HEK293 (cell line): ENCODE results near the gene SMC5.

Experiments used
- CTCF ChIA-PET: fragments of 350-600 bp; formaldehyde crosslinking; extraction: SDS; loops from one replicate; lab custom pipeline; 2021; ENCODE audit warnings: antibody characterized with exemption; lab: Yijun Ruan, JAX
- POLR2A ChIA-PET: fragments of 300-600 bp; formaldehyde crosslinking; extraction: SDS; loops from one replicate; lab custom pipeline; 2020; ENCODE audit warnings: antibody characterized with exemption, inconsistent platforms; lab: Yijun Ruan, JAX
- H3K27ac ChIP-seq: fragments of 200-500 bp; sonication (Bioruptor generic); 2 replicates; pipeline ENCODE4 v1.5.1; 2014; ENCODE audit warnings: low read depth, low read length, control low read depth, inconsistent platforms; ENCODE audit errors: extremely low read depth
- H3K36me3 ChIP-seq, 2 experiments: fragments of 200-500 bp in 1 of 2; sonication (Bioruptor generic) in 1 of 2; 1 replicate in 1 of 2; 2 replicates in 1 of 2; pipeline ENCODE4 v1.5.1; 2014 to 2017; ENCODE audit warnings: inconsistent platforms in 2 of 2, low read length in 2 of 2; ENCODE audit not compliant: control insufficient read depth in 2 of 2, insufficient read depth in 1 of 2
- H3K4me1 ChIP-seq: fragments of 200-500 bp; sonication (Bioruptor generic); 2 replicates; pipeline ENCODE4 v1.5.1; 2014; ENCODE audit warnings: mild to moderate bottlenecking, low read length, inconsistent platforms; ENCODE audit not compliant: control insufficient read depth, insufficient read depth
- H3K4me3 ChIP-seq: 2 replicates; pipeline ENCODE4 v1.5.1; 2011; ENCODE audit warnings: low read depth, mild to moderate bottlenecking, control low read depth, low read length, moderate library complexity
- H3K9me3 ChIP-seq: fragments of 200-500 bp; sonication (Bioruptor generic); 2 replicates; pipeline ENCODE4 v1.5.1; 2014; ENCODE audit warnings: low read depth, low read length, inconsistent platforms; ENCODE audit not compliant: control insufficient read depth, insufficient read depth
- KLF1 ChIP-seq: fragments of 450-650 bp; formaldehyde crosslinking; IDR thresholded peaks from 2 replicates; pipeline ENCODE4 v1.5.1; 2016; ENCODE audit warnings: missing biosample characterization, missing genetic modification characterization
- KLF9 ChIP-seq: fragments of 450-650 bp; formaldehyde crosslinking; IDR thresholded peaks from 2 replicates; pipeline ENCODE4 v1.5.1; 2016; ENCODE audit warnings: missing biosample characterization, missing genetic modification characterization, low read depth
- REPIN1 ChIP-seq: fragments of 450-650 bp; formaldehyde crosslinking; IDR thresholded peaks from 2 replicates; pipeline ENCODE4 v1.5.1; 2017; ENCODE audit warnings: missing biosample characterization, missing genetic modification characterization, low read depth
- SP2 ChIP-seq: fragments of 450-650 bp; formaldehyde crosslinking; IDR thresholded peaks from 2 replicates; pipeline ENCODE4 v1.5.1; 2016; ENCODE audit warnings: missing biosample characterization, missing genetic modification characterization
- ZEB2 ChIP-seq: fragments of 450-650 bp; formaldehyde crosslinking; IDR thresholded peaks from 2 replicates; pipeline ENCODE4 v1.5.1; 2016; ENCODE audit warnings: missing biosample characterization, missing genetic modification characterization
- ZIC2 ChIP-seq: fragments of 450-650 bp; formaldehyde crosslinking; IDR thresholded peaks from 2 replicates; pipeline ENCODE4 v1.5.1; 2016; ENCODE audit warnings: missing biosample characterization, missing genetic modification characterization
- ZNF140 ChIP-seq: fragments of 450-650 bp; formaldehyde crosslinking; IDR thresholded peaks from 2 replicates; pipeline ENCODE4 v1.5.1; 2016; ENCODE audit warnings: missing biosample characterization, missing genetic modification characterization
- ZNF146 ChIP-seq: fragments of 450-650 bp; formaldehyde crosslinking; IDR thresholded peaks from 2 replicates; pipeline ENCODE4 v1.5.1; 2016; ENCODE audit warnings: missing biosample characterization, missing genetic modification characterization
- ZNF169 ChIP-seq: fragments of 450-650 bp; formaldehyde crosslinking; IDR thresholded peaks from 2 replicates; pipeline ENCODE4 v1.5.1; 2016; ENCODE audit warnings: missing biosample characterization, missing genetic modification characterization
- ZNF175 ChIP-seq: fragments of 450-650 bp; formaldehyde crosslinking; IDR thresholded peaks from 2 replicates; pipeline ENCODE4 v1.5.1; 2016; ENCODE audit warnings: missing biosample characterization, missing genetic modification characterization
- ZNF202 ChIP-seq: fragments of 450-650 bp; formaldehyde crosslinking; IDR thresholded peaks from 2 replicates; pipeline ENCODE4 v1.5.1; 2016; ENCODE audit warnings: missing biosample characterization, missing genetic modification characterization, borderline replicate concordance
- ZNF223 ChIP-seq: fragments of 450-650 bp; formaldehyde crosslinking; IDR thresholded peaks from 2 replicates; pipeline ENCODE4 v1.5.1; 2016; ENCODE audit warnings: missing biosample characterization, missing genetic modification characterization
- ZNF266 ChIP-seq: fragments of 450-650 bp; formaldehyde crosslinking; IDR thresholded peaks from 2 replicates; pipeline ENCODE4 v1.5.1; 2016; ENCODE audit warnings: missing biosample characterization, missing genetic modification characterization, low read depth
- ZNF292 ChIP-seq: fragments of 450-650 bp; formaldehyde crosslinking; IDR thresholded peaks from 2 replicates; pipeline ENCODE4 v1.5.1; 2016; ENCODE audit warnings: low read depth, missing biosample characterization, missing genetic modification characterization, borderline replicate concordance
- ZNF394 ChIP-seq: fragments of 450-650 bp; formaldehyde crosslinking; IDR thresholded peaks from 2 replicates; pipeline ENCODE4 v1.5.1; 2016; ENCODE audit warnings: missing biosample characterization, missing genetic modification characterization, mild to moderate bottlenecking, moderate library complexity, borderline replicate concordance
- ZNF510 ChIP-seq: fragments of 450-650 bp; formaldehyde crosslinking; IDR thresholded peaks from 2 replicates; pipeline ENCODE4 v1.5.1; 2018; ENCODE audit warnings: mild to moderate bottlenecking, missing genetic modification characterization, missing biosample characterization; ENCODE audit not compliant: insufficient replicate concordance
- ZNF571 ChIP-seq: fragments of 450-650 bp; formaldehyde crosslinking; IDR thresholded peaks from 2 replicates; pipeline ENCODE4 v1.5.0; 2017; ENCODE audit warnings: missing biosample characterization, missing genetic modification characterization
- ZNF585B ChIP-seq: fragments of 450-650 bp; formaldehyde crosslinking; IDR thresholded peaks from 2 replicates; pipeline ENCODE4 v1.5.1; 2016; ENCODE audit warnings: missing biosample characterization, missing genetic modification characterization
- ZNF623 ChIP-seq: fragments of 450-650 bp; formaldehyde crosslinking; IDR thresholded peaks from 2 replicates; pipeline ENCODE4 v1.5.1; 2016; ENCODE audit warnings: missing biosample characterization, missing genetic modification characterization
- ZNF629 ChIP-seq: fragments of 450-650 bp; formaldehyde crosslinking; IDR thresholded peaks from 2 replicates; pipeline ENCODE4 v1.5.1; 2017; ENCODE audit warnings: missing biosample characterization, missing genetic modification characterization
- ZNF654 ChIP-seq: fragments of 450-650 bp; formaldehyde crosslinking; IDR thresholded peaks from 2 replicates; pipeline ENCODE4 v1.5.1; 2016; ENCODE audit warnings: low read depth, missing biosample characterization, missing genetic modification characterization
- TF ChIP-seq, protein P1 (sequence below): fragments of 450-650 bp; formaldehyde crosslinking; IDR thresholded peaks from 2 replicates; pipeline ENCODE4 v1.5.1; 2017; ENCODE audit warnings: missing biosample characterization, missing genetic modification characterization
- TF ChIP-seq, protein P2 (sequence below): fragments of 450-650 bp; formaldehyde crosslinking; IDR thresholded peaks from 2 replicates; pipeline ENCODE4 v1.5.1; 2016; ENCODE audit warnings: missing biosample characterization, missing genetic modification characterization
- TF ChIP-seq, protein P3 (sequence below): fragments of 450-650 bp; formaldehyde crosslinking; IDR thresholded peaks from 2 replicates; pipeline ENCODE4 v1.5.1; 2016; ENCODE audit warnings: missing biosample characterization, missing genetic modification characterization
- TF ChIP-seq, protein P4 (sequence below): fragments of 450-650 bp; formaldehyde crosslinking; IDR thresholded peaks from 2 replicates; pipeline ENCODE4 v1.5.1; 2016; ENCODE audit warnings: missing biosample characterization, missing genetic modification characterization
- TF ChIP-seq, protein P5 (sequence below): fragments of 450-650 bp; formaldehyde crosslinking; IDR thresholded peaks from 2 replicates; pipeline ENCODE4 v1.5.1; 2016; ENCODE audit warnings: missing biosample characterization, missing genetic modification characterization
- TF ChIP-seq, protein P6 (sequence below): fragments of 450-650 bp; formaldehyde crosslinking; IDR thresholded peaks from 2 replicates; pipeline ENCODE4 v1.5.1; 2016; ENCODE audit warnings: missing biosample characterization, missing genetic modification characterization

The SMC5 gene

DNA sequence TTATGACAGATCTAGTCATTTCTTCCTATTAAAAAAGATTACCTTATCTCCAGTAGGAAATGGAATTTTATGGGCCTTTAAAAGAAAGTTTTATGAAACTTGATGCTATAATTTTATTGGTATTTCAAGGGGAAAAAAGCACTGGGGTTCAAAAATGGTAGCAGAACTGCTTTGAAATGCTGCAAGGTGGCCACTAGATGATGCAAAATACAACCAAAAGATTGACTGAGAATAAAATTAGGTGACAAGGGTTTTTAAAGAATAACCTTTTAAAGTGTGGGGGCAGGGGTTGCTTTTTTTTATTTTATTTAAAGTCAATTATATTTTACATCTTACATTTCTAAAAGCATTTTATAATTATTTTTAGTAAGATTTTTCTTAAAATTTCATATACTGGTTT lies 94.0 kb downstream of the SMC5 start:
- ChIA-PET POLR2A (interaction anchor here (1.1 kb wide), 1 partner anchor 28 kb away, joined by 4 read pairs; no protein-coding TSS in a partner anchor), CTCF (interaction anchor here (0.8 to 1.9 kb wide), 2 partner anchors 157 to 249 kb away, joined by 5 to 11 read pairs; no protein-coding TSS in a partner anchor)
- Histone ChIP-seq H3K27ac (no peak overlapping the region), H3K4me1 (no peaks in the 10 kb centered on the region), H3K9me3 (no peaks in the 10 kb centered on the region), H3K4me3 (no peak overlapping the region), H3K36me3 (peaks cover 9 to 50% of the 10 kb centered on the region in 2 experiments)
- TF ChIP-seq ZNF654 (tag by site-specific recombination) (peak; percentile 30; the same call in 1 of the 2 replicates), ZNF571 (tag by site-specific recombination) (no peak), ZNF510 (tag by site-specific recombination) (no peak), ZNF394 (tag by site-specific recombination) (no peak), REPIN1 (tag by site-specific recombination) (no peak), ZNF292 (no peak), ZNF623 (tag by site-specific recombination) (no peak), ZNF629 (tag by site-specific recombination) (no peak), ZNF202 (no peak), ZIC2 (tag by site-specific recombination) (no peak), ZNF140 (tag by site-specific recombination) (no peak), ZNF175 (tag by site-specific recombination) (no peak), ZNF266 (tag by site-specific recombination) (no peak), ZEB2 (no peak)
- TF ChIP-seq, protein P1, sequence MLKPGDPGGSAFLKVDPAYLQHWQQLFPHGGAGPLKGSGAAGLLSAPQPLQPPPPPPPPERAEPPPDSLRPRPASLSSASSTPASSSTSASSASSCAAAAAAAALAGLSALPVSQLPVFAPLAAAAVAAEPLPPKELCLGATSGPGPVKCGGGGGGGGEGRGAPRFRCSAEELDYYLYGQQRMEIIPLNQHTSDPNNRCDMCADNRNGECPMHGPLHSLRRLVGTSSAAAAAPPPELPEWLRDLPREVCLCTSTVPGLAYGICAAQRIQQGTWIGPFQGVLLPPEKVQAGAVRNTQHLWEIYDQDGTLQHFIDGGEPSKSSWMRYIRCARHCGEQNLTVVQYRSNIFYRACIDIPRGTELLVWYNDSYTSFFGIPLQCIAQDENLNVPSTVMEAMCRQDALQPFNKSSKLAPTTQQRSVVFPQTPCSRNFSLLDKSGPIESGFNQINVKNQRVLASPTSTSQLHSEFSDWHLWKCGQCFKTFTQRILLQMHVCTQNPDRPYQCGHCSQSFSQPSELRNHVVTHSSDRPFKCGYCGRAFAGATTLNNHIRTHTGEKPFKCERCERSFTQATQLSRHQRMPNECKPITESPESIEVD (tag by site-specific recombination), result 0 out of 2 replicates have a peak, but pooled peaks have one; percentile 8
- TF ChIP-seq, protein P2, sequence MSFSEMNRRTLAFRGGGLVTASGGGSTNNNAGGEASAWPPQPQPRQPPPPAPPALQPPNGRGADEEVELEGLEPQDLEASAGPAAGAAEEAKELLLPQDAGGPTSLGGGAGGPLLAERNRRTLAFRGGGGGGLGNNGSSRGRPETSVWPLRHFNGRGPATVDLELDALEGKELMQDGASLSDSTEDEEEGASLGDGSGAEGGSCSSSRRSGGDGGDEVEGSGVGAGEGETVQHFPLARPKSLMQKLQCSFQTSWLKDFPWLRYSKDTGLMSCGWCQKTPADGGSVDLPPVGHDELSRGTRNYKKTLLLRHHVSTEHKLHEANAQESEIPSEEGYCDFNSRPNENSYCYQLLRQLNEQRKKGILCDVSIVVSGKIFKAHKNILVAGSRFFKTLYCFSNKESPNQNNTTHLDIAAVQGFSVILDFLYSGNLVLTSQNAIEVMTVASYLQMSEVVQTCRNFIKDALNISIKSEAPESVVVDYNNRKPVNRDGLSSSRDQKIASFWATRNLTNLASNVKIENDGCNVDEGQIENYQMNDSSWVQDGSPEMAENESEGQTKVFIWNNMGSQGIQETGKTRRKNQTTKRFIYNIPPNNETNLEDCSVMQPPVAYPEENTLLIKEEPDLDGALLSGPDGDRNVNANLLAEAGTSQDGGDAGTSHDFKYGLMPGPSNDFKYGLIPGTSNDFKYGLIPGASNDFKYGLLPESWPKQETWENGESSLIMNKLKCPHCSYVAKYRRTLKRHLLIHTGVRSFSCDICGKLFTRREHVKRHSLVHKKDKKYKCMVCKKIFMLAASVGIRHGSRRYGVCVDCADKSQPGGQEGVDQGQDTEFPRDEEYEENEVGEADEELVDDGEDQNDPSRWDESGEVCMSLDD, result no peak
- TF ChIP-seq, protein P3, sequence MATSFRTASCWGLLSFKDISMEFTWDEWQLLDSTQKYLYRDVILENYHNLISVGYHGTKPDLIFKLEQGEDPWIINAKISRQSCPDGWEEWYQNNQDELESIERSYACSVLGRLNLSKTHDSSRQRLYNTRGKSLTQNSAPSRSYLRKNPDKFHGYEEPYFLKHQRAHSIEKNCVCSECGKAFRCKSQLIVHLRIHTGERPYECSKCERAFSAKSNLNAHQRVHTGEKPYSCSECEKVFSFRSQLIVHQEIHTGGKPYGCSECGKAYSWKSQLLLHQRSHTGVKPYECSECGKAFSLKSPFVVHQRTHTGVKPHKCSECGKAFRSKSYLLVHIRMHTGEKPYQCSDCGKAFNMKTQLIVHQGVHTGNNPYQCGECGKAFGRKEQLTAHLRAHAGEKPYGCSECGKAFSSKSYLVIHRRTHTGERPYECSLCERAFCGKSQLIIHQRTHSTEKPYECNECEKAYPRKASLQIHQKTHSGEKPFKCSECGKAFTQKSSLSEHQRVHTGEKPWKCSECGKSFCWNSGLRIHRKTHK, result no peak
- TF ChIP-seq, protein P4, sequence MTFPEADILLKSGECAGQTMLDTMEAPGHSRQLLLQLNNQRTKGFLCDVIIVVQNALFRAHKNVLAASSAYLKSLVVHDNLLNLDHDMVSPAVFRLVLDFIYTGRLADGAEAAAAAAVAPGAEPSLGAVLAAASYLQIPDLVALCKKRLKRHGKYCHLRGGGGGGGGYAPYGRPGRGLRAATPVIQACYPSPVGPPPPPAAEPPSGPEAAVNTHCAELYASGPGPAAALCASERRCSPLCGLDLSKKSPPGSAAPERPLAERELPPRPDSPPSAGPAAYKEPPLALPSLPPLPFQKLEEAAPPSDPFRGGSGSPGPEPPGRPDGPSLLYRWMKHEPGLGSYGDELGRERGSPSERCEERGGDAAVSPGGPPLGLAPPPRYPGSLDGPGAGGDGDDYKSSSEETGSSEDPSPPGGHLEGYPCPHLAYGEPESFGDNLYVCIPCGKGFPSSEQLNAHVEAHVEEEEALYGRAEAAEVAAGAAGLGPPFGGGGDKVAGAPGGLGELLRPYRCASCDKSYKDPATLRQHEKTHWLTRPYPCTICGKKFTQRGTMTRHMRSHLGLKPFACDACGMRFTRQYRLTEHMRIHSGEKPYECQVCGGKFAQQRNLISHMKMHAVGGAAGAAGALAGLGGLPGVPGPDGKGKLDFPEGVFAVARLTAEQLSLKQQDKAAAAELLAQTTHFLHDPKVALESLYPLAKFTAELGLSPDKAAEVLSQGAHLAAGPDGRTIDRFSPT (tag by site-specific recombination), result no peak

DNA sequence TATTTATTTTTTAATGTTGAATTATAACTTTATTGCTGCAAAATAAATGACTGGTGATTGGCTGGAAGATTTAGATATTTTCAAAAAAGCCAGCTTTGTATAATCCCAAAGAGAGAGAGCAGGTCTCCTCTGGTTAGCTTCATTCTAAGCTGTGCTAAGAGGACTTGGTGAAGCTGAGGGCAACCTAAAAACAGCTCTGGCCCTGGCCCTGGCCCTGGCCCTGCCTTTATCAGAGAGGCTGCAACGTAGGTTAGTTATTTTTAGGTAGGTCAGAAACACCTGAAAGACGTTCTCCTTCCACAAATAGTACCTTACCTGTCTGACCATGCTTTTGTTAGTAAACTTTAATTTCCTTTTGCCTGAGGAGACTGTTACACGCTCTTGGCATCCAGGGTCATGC lies 97.0 kb downstream of the SMC5 start:
- POLR2A ChIA-PET, result no interaction called here
- Histone ChIP-seq H3K4me3 (no peak overlapping the region), H3K9me3 (no peaks in the 10 kb centered on the region), H3K27ac (no peak overlapping the region), H3K4me1 (no peaks in the 10 kb centered on the region), H3K36me3 (peaks cover 9 to 26% of the 10 kb centered on the region in 2 experiments)
- CTCF ChIA-PET, result interaction anchor here (1.0 to 2.4 kb wide), 2 partner anchors 154 to 246 kb away, joined by 3 to 15 read pairs; no protein-coding TSS in a partner anchor
- no peak for TF ChIP-seq ZNF223 (tag by site-specific recombination)
- no peak for TF ChIP-seq KLF1 (tag by site-specific recombination)
- no peak for TF ChIP-seq ZNF146 (tag by site-specific recombination)
- TF ChIP-seq, protein P5, sequence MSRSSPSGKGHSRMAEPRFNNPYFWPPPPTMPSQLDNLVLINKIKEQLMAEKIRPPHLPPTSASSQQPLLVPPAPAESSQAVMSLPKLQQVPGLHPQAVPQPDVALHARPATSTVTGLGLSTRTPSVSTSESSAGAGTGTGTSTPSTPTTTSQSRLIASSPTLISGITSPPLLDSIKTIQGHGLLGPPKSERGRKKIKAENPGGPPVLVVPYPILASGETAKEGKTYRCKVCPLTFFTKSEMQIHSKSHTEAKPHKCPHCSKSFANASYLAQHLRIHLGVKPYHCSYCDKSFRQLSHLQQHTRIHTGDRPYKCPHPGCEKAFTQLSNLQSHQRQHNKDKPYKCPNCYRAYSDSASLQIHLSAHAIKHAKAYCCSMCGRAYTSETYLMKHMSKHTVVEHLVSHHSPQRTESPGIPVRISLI (tag by site-specific recombination), result no peak
- TF ChIP-seq, protein P6, sequence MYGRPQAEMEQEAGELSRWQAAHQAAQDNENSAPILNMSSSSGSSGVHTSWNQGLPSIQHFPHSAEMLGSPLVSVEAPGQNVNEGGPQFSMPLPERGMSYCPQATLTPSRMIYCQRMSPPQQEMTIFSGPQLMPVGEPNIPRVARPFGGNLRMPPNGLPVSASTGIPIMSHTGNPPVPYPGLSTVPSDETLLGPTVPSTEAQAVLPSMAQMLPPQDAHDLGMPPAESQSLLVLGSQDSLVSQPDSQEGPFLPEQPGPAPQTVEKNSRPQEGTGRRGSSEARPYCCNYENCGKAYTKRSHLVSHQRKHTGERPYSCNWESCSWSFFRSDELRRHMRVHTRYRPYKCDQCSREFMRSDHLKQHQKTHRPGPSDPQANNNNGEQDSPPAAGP (tag by site-specific recombination), result no peak
- TF ChIP-seq ZNF585B (tag by site-specific recombination), result no peak
- TF ChIP-seq ZNF169 (tag by site-specific recombination), result no peak
- no peak for TF ChIP-seq ZNF202
- no peak for TF ChIP-seq SP2 (tag by site-specific recombination)
- TF ChIP-seq KLF9, result no peak
